Liver (tissue), 9 donors: ENCODE results near the gene CALU. TPM values are rescaled to one million over a fixed set of nuclear protein-coding genes. Genes with fewer than 3 reads are reported as not detected.

Experiments used
- DNase-seq: peaks from one replicate; pipeline ENCODE4 v3.0.0-alpha.2; 2017; ENCODE audit warnings: low spot score
- H3K27ac ChIP-seq, 2 donors: one replicate each; pipeline ENCODE4 v1.7.0; 2013; ENCODE audit warnings: inconsistent platforms in 2 of 2, low read length in 2 of 2, control low read depth in 1 of 2, low read depth in 1 of 2, mild to moderate bottlenecking in 1 of 2
- H3K27me3 ChIP-seq, 4 donors: one replicate each; pipeline versions ENCODE4 v1.6.1 to v1.7.0; 2013; ENCODE audit warnings: low read length in 3 of 4, inconsistent platforms in 1 of 4, mild to moderate bottlenecking in 1 of 4, moderate library complexity in 1 of 4; ENCODE audit not compliant: control insufficient read depth in 4 of 4, insufficient read depth in 4 of 4
- H3K36me3 ChIP-seq, 4 donors: one replicate each; pipeline versions ENCODE4 v1.6.1 to v1.7.0; 2013; ENCODE audit warnings: low read length in 3 of 4, mild to moderate bottlenecking in 3 of 4, low read depth in 1 of 4, moderate library complexity in 1 of 4; ENCODE audit not compliant: control insufficient read depth in 4 of 4, insufficient read depth in 3 of 4
- H3K4me1 ChIP-seq, 4 donors: one replicate each; pipeline versions ENCODE4 v1.6.1 to v1.7.0; 2013; ENCODE audit warnings: low read length in 3 of 4, mild to moderate bottlenecking in 3 of 4, moderate library complexity in 1 of 4; ENCODE audit not compliant: control insufficient read depth in 4 of 4, insufficient read depth in 4 of 4
- H3K4me3 ChIP-seq, 3 donors: one replicate each; pipeline versions ENCODE4 v1.6.1 to v1.7.0; 2013; ENCODE audit warnings: low read length in 3 of 3, control low read depth in 1 of 3, low read depth in 1 of 3, mild to moderate bottlenecking in 1 of 3
- H3K9ac ChIP-seq, 2 donors: one replicate each; pipeline ENCODE4 v1.7.0; 2013; ENCODE audit warnings: low read length in 2 of 2, mild to moderate bottlenecking in 2 of 2, moderate library complexity in 2 of 2, control low read depth in 1 of 2, low read depth in 1 of 2
- H3K9me3 ChIP-seq, 4 donors: one replicate each; pipeline versions ENCODE4 v1.6.1 to v1.7.0; 2013; ENCODE audit warnings: low read length in 3 of 4; ENCODE audit not compliant: control insufficient read depth in 4 of 4
- FOXA1 ChIP-seq: IDR thresholded peaks from 2 replicates; pipeline ENCODE4 v1.6.1; 2016; ENCODE audit warnings: antibody characterized with exemption
- FOXA2 ChIP-seq: IDR thresholded peaks from 2 replicates; pipeline ENCODE4 v1.6.1; 2016; ENCODE audit warnings: antibody characterized with exemption
- GABPA ChIP-seq, 2 donors: IDR thresholded peaks in 1 of 2; conservative IDR thresholded peaks in 1 of 2; 2 replicates each; pipeline ENCODE4 v1.6.1; 2016; ENCODE audit warnings: antibody characterized with exemption in 2 of 2, mild to moderate bottlenecking in 1 of 2, moderate library complexity in 1 of 2
- HNF4A ChIP-seq, 2 donors: conservative IDR thresholded peaks; 2 replicates each; pipeline ENCODE4 v1.6.1; 2016; ENCODE audit warnings: antibody characterized with exemption in 2 of 2, mild to moderate bottlenecking in 2 of 2
- HNF4G ChIP-seq: IDR thresholded peaks from 2 replicates; pipeline ENCODE4 v1.6.1; 2016; ENCODE audit warnings: antibody characterized with exemption
- RXRA ChIP-seq, 2 donors: IDR thresholded peaks; 2 replicates each; pipeline ENCODE4 v1.6.1; 2017 to 2018; ENCODE audit warnings: antibody characterized with exemption in 2 of 2, mild to moderate bottlenecking in 1 of 2
- TAF1 ChIP-seq: conservative IDR thresholded peaks from 2 replicates; pipeline ENCODE4 v1.6.1; 2016; ENCODE audit warnings: antibody characterized with exemption, mild to moderate bottlenecking
- WGBS: extraction: QIAGEN DNeasy Blood & Tissue Kit; methylation state at CpG from one replicate; pipeline ENCODE4 v1.1.7; 2013; 5-methylcytosine and 5-hydroxymethylcytosine counted together
- polyA plus RNA-seq, 2 donors: library from polyadenylated mRNA; stranded (reverse) in 1 of 2; unstranded in 1 of 2; fragments of 200-250 nt in 1 of 2; fragments of >200 nt in 1 of 2; fragmentation: Nextera tagmentation in 1 of 2; extraction: Ambion mirVana in 1 of 2; gene quantifications; one replicate each; pipeline versions ENCODE4 v1.2.1 to v1.2.3, GENCODE V29; 2013 to 2015
- total RNA-seq, 2 donors: library from RNA; depleted of rRNA; stranded (reverse); fragments of >200 nt; gene quantifications; one replicate each; pipeline ENCODE4 v1.2.3, GENCODE V29; 2014
- TF ChIP-seq, protein P1 (sequence below): IDR thresholded peaks from 2 replicates; pipeline ENCODE4 v1.6.1; 2016; ENCODE audit warnings: antibody characterized with exemption, mild to moderate bottlenecking
- TF ChIP-seq, protein P2 (sequence below): IDR thresholded peaks from 2 replicates; pipeline ENCODE4 v1.6.1; 2016; ENCODE audit warnings: antibody characterized with exemption
- donor health status: healthy.
- donor health status: healthy.
- donor health status: healthy.
- donor health status: healthy.
- donor health status: healthy.

The CALU gene
- total and polyA plus RNA-seq, 4 donors, result 37.1 to 57.9 (median 42.5) TPM

DNA sequence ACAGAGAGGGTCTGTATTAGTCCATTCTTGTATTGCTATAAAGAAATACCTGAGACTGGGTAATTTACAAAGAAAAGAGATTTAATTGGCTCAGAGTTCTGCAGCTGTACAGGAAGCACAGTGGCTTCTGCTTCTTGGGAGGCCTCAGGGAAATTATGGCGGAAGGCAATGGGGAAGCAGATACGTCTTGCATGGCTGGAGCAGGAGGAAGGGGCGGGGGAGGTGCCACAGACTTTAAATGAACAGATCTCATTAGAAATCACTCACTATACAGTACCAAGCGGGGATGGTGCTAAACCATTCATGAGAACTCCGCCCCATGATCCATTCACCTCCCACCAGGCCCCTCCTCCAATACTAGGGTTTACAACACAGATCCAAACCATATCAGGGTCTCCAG lies 3.7 kb upstream of the CALU start:
- Histone ChIP-seq H3K36me3 (no peaks in the 10 kb centered on the region), H3K4me1 (peaks cover 0 to 7% (median 5%) of the 10 kb centered on the region in 4 donors), H3K27ac (no peak overlapping the region), H3K4me3 (no peak overlapping the region), H3K9ac (no peak overlapping the region), H3K9me3 (no peaks in the 10 kb centered on the region), H3K27me3 (no peaks in the 10 kb centered on the region)
- TF ChIP-seq RXRA (IDR thresholded peaks at IDR 0.05) (no peak), HNF4G (no peak)
- no peak for DNase-seq
- WGBS, result 88% methylated on average over 5 of the region's 5 CpGs

DNA sequence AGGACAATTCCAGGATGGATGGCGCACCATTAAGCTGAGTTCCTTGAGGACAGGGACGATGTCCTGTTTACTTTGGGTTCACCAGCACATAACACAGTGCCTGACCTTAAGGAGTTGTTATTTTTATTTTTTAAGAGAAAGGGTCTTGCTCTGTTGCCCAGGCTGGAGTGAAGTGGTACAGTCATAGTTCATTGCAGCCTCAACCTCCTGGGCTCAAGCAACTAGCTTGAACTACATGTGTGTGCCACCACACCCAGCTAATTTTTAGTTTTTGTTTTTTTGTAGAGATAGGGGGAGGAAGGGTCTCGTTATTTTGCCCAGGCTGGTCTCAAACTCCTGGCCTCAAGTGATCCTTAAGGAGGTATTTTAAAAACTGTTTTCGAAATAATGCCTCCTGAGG lies 1.7 kb upstream of the CALU start:
- Histone ChIP-seq H3K36me3 (no peaks in the 10 kb centered on the region), H3K4me1 (peaks cover 0 to 19% (median 13%) of the 10 kb centered on the region in 4 donors), H3K9ac (no peak overlapping the region), H3K27ac (no peak overlapping the region), H3K27me3 (no peaks in the 10 kb centered on the region), H3K4me3 (no peak overlapping the region), H3K9me3 (no peaks in the 10 kb centered on the region)
- WGBS, result 97% methylated on average over 4 of the region's 4 CpGs
- DNase-seq, result no peak
- TF ChIP-seq TAF1 (no peak), HNF4A (conservative IDR thresholded peaks at IDR 0.05) (no peak), GABPA (IDR thresholded peaks at IDR 0.05 in 1 of 2, conservative IDR thresholded peaks at IDR 0.05 in 1 of 2) (no peak), FOXA2 (no peak)

DNA sequence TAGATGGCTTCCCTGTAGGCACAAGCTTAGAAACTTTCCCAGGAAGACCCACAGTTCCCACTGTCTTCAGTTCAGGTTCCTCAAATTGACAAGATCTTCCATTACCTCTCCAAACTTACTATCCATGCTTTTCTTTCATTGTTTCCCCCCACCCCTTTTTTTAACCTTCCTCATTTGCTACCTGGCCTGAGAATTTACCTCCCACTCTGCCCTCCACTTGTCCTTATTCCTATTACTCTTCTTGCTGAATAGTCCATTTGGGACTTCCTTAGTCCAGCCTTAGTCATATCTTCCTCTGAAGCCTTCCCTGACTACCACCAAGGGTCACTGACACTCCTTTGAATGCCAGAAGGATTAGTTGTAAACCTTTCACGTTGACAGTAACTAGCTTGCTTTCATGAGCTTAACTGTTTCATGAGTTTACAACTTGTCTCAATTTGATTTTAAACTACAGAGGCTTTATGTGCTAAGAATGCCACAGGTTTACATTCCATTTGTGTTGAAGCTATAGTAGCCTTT lies 1.2 kb upstream of the CALU start:
- Histone ChIP-seq H3K9ac (no peak overlapping the region), H3K4me3 (no peak overlapping the region), H3K27me3 (no peaks in the 10 kb centered on the region), H3K27ac (no peak overlapping the region), H3K36me3 (no peaks in the 10 kb centered on the region), H3K4me1 (peaks cover 0 to 19% (median 13%) of the 10 kb centered on the region in 4 donors), H3K9me3 (no peaks in the 10 kb centered on the region)
- no peak for DNase-seq
- TF ChIP-seq, protein P1, sequence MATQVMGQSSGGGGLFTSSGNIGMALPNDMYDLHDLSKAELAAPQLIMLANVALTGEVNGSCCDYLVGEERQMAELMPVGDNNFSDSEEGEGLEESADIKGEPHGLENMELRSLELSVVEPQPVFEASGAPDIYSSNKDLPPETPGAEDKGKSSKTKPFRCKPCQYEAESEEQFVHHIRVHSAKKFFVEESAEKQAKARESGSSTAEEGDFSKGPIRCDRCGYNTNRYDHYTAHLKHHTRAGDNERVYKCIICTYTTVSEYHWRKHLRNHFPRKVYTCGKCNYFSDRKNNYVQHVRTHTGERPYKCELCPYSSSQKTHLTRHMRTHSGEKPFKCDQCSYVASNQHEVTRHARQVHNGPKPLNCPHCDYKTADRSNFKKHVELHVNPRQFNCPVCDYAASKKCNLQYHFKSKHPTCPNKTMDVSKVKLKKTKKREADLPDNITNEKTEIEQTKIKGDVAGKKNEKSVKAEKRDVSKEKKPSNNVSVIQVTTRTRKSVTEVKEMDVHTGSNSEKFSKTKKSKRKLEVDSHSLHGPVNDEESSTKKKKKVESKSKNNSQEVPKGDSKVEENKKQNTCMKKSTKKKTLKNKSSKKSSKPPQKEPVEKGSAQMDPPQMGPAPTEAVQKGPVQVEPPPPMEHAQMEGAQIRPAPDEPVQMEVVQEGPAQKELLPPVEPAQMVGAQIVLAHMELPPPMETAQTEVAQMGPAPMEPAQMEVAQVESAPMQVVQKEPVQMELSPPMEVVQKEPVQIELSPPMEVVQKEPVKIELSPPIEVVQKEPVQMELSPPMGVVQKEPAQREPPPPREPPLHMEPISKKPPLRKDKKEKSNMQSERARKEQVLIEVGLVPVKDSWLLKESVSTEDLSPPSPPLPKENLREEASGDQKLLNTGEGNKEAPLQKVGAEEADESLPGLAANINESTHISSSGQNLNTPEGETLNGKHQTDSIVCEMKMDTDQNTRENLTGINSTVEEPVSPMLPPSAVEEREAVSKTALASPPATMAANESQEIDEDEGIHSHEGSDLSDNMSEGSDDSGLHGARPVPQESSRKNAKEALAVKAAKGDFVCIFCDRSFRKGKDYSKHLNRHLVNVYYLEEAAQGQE, result no peak
- WGBS, result 46% methylated on average over 1 of the region's 1 CpG

DNA sequence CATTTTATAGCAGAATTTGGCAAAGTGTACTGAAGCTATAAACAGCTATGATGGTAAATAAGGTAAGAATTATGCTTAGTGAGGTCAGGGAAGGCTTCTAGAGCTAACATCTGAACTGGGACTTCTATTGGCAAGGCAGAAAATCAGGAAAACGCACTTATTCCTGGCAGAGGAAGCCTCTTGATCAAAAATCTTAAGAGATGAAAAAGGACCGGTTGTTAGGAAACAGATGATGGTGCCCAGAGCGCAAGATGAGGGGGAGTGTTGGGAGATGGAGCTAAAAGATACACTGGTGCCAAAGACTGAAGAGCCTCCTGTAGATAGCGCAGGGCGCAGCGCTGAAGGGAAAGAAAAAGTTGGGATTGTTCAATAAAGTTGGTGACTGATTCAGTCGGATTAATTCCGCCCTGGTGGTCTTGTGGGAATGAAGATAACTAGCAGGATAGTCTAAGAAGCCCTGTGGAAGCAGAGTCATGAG lies 550 bp upstream of the CALU start:
- peak overlapping the region; percentile 65 to 77 for H3K27ac ChIP-seq
- 7% methylated on average over 8 of the region's 8 CpGs for WGBS

More for the DNA sequence above, 550 bp upstream of the CALU start:
- peaks cover 0 to 19% (median 13%) of the 10 kb centered on the region in 4 donors for H3K4me1 ChIP-seq
- peak overlapping the region; percentile 57 to 67 for H3K9ac ChIP-seq
- H3K36me3 ChIP-seq, result no peaks in the 10 kb centered on the region
- no peaks in the 10 kb centered on the region for H3K9me3 ChIP-seq
- DNase-seq, result no peak
- peak overlapping the region; percentile 67 to 89 (median 87) for H3K4me3 ChIP-seq
- no peaks in the 10 kb centered on the region for H3K27me3 ChIP-seq
- TF ChIP-seq, protein P2, sequence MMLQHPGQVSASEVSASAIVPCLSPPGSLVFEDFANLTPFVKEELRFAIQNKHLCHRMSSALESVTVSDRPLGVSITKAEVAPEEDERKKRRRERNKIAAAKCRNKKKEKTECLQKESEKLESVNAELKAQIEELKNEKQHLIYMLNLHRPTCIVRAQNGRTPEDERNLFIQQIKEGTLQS, result no peak
- TF ChIP-seq, protein P1, result no peak
- no peak for TF ChIP-seq FOXA1
